ENCODE data around the gene VCAN.
A peak's percentile ranks its signal among the peaks of the same experiment; 100 is the strongest.

- TF ChIP-seq USF2 (IDR thresholded peaks at IDR 0.05; ENCODE audit: low read depth, low read length): no peak
- no peak for TF ChIP-seq FOS (IDR thresholded peaks at IDR 0.05; ENCODE audit: low read depth, low read length)
- TF ChIP-seq CTCF (conservative IDR thresholded peaks at IDR 0.05; ENCODE audit: low read depth, low read length): peak; percentile 93
- TF ChIP-seq POLR2A (IDR thresholded peaks at IDR 0.05; ENCODE audit: low read depth, low read length): no peak
- no peak for TF ChIP-seq BHLHE40 (IDR thresholded peaks at IDR 0.05; ENCODE audit: low read depth, low read length)
- TF ChIP-seq MXI1 (IDR thresholded peaks at IDR 0.05; ENCODE audit: borderline replicate concordance, low read depth, low read length): no peak
- TF ChIP-seq RAD21 (IDR thresholded peaks at IDR 0.05; ENCODE audit: low read length): peak; percentile 89
- TF ChIP-seq RCOR1 (IDR thresholded peaks at IDR 0.05; ENCODE audit: insufficient replicate concordance, low read length): no peak
- TF ChIP-seq MAFK (IDR thresholded peaks at IDR 0.05; ENCODE audit: low read depth, low read length): no peak
- no peak for TF ChIP-seq CEBPB (IDR thresholded peaks at IDR 0.05; ENCODE audit: low read depth, low read length)
- TF ChIP-seq RFX5 (IDR thresholded peaks at IDR 0.05; ENCODE audit: low read depth, low read length): no peak
- TF ChIP-seq NFE2L2 (IDR thresholded peaks at IDR 0.05; ENCODE audit: low read depth, low read length): no peak
Observed at GRCh38 chr5:83430130-83431010, 41.2 kb upstream of the VCAN start.

Measured in IMR-90 (cell line).